ENCODE data around the gene CAMK2G.

CAMK2G gene

DNA sequence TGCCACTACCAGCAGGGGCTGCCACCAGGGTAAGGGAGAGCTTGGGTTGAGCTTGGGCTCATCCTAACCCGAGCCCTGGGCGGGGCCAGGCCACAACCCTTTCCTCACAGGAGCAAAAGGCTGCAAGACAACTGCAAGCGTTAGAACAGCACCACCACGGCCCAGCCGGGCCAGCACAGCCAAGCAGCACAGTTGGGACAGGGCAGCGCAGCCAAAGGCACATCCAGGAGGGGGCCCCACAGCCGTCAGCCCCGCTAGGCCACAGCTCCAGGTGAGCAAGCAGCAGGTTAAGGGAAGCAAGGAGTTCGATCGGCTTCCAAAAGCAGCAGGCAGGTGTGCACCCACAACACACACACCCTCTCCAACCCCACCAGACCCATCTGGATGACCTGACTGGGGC is 56.0 kb downstream of the CAMK2G start:
- TF ChIP-seq FOXP2 (optimal IDR thresholded peaks at IDR 0.05; ENCODE audit: borderline replicate concordance, extremely low read depth, extremely low read length, insufficient read depth) (no peak), TAF1 (IDR thresholded peaks at IDR 0.05; ENCODE audit: borderline replicate concordance, insufficient read depth, low read length) (no peak), POLR2AphosphoS5 (IDR thresholded peaks at IDR 0.05; ENCODE audit: low read depth, low read length) (no peak), SIN3A (IDR thresholded peaks at IDR 0.05; ENCODE audit: borderline replicate concordance, insufficient read depth, low read length) (no peak), REST (IDR thresholded peaks at IDR 0.05; ENCODE audit: insufficient read depth in 1 of 2, low read depth in 2 of 2, low read length in 2 of 2) (no peak)

DNA sequence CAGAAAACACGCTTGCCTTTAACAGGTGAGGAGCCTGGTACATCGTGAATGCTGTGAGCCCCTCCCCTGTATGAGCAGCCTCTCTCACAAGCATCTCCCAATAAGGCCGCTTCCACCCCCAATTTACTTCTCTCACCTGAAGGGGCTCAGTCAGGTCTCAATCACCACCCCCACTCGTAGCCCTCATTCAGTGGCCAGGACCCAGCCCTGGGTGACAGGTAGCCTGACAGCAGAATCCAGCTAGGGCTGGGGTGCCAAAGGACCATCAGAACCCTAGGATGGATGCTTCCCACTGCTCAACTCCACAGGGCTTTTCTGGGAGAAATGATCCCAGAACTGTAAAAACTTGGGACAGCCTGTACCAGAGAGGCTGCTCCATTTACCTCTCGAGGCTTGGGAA is 56.5 kb downstream of the CAMK2G start:
- TF ChIP-seq TAF1 (IDR thresholded peaks at IDR 0.05; ENCODE audit: borderline replicate concordance, insufficient read depth, low read length) (no peak), SIN3A (IDR thresholded peaks at IDR 0.05; ENCODE audit: borderline replicate concordance, insufficient read depth, low read length) (no peak)

DNA sequence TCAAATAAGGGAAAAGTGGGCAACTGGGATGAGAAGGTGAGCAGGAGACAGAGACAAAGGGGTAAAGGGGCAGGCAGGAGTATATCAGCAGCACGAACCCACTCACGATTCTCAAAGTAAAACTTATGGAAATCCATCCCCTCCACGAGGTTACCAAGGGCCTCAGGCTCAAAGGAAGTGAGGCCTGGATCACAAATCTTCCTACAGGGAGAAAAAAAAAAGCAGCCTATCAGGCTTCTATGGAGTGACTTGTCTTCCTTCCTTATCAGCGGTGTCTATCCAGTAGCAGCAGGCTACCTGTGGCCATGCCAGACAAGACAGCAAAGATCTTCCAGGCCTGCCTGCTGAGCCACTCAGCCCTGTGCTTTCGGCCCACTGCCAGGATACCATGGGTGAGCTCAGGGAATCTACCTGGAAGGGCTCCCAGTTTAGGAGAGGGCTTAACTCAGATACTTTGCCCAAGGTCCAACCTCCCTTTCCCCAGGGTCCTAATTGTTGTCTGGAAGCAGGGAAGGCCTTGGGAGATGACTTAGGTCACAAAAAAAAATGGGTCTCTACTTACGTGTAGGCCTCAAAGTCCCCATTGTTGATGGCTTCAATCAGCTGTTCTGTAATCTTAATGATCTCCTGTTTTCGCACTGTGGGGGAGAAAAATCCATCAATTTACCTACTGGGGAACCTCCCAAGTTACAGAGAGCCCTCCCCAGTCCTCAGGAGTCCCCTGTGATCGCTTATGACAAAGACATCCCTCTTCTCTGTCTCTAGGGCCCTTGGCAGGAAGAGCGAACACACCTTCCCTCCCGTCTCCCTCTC is 57.2 kb downstream of the CAMK2G start:
- no peak for TF ChIP-seq FOXP2 (optimal IDR thresholded peaks at IDR 0.05; ENCODE audit: borderline replicate concordance, extremely low read depth, extremely low read length, insufficient read depth)

GRCh38 chr10:73815719-73816030 is 58.7 kb downstream of the CAMK2G start:
- no peak for TF ChIP-seq REST (IDR thresholded peaks at IDR 0.05; ENCODE audit: insufficient read depth in 1 of 2, low read depth in 2 of 2, low read length in 2 of 2)
- no peak for TF ChIP-seq TAF1 (IDR thresholded peaks at IDR 0.05; ENCODE audit: borderline replicate concordance, insufficient read depth, low read length)
- TF ChIP-seq POLR2AphosphoS5 (IDR thresholded peaks at IDR 0.05; ENCODE audit: low read depth, low read length) = no peak
- TF ChIP-seq SIN3A (IDR thresholded peaks at IDR 0.05; ENCODE audit: borderline replicate concordance, insufficient read depth, low read length) = no peak
- no peak for TF ChIP-seq FOXP2 (optimal IDR thresholded peaks at IDR 0.05; ENCODE audit: borderline replicate concordance, extremely low read depth, extremely low read length, insufficient read depth)

DNA sequence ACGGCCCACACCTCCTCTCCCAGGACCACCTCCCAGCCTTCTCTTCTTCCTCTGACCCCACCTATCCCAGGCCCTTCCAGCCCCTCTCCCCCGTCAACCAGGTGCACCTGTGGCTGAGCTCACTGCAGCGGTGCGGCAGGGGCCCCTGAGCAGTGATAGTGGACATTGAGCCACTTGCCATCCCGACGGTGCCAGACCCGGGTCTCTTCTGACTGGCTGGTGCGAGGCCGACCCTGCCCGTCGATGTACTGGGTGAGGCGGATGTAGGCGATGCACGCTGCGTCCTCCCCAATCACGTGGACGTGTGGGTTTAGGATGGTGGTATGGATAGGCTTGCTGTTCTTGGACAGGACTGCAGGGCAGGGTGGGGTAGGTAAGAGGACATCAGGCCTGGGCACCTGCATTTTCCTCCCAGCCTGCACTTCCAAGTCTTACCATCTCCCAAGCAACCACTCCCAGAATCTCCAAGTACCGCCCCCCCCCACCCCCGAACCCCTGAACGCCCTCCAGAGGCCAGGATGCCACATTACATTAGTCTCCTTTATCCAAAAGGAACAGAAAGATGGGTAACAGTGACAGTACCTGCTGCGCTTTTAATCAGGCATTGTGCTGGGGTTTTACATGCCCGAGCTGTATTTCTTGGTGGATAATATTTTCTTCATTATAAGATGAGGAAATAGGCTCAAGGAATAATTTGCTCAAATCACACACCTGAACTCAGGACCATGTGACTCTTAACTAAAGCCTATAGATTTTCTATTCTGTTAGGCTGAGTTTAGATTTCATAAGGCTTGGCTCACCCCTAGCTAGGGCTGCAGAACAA is 59.2 kb downstream of the CAMK2G start:
- TF ChIP-seq FOXP2 (optimal IDR thresholded peaks at IDR 0.05; ENCODE audit: borderline replicate concordance, extremely low read depth, extremely low read length, insufficient read depth) = no peak
- TF ChIP-seq POLR2AphosphoS5 (IDR thresholded peaks at IDR 0.05; ENCODE audit: low read depth, low read length) = no peak
- no peak for TF ChIP-seq REST (IDR thresholded peaks at IDR 0.05; ENCODE audit: insufficient read depth in 1 of 2, low read depth in 2 of 2, low read length in 2 of 2)
- TF ChIP-seq TAF1 (IDR thresholded peaks at IDR 0.05; ENCODE audit: borderline replicate concordance, insufficient read depth, low read length) = no peak
- no peak for TF ChIP-seq SIN3A (IDR thresholded peaks at IDR 0.05; ENCODE audit: borderline replicate concordance, insufficient read depth, low read length)

DNA sequence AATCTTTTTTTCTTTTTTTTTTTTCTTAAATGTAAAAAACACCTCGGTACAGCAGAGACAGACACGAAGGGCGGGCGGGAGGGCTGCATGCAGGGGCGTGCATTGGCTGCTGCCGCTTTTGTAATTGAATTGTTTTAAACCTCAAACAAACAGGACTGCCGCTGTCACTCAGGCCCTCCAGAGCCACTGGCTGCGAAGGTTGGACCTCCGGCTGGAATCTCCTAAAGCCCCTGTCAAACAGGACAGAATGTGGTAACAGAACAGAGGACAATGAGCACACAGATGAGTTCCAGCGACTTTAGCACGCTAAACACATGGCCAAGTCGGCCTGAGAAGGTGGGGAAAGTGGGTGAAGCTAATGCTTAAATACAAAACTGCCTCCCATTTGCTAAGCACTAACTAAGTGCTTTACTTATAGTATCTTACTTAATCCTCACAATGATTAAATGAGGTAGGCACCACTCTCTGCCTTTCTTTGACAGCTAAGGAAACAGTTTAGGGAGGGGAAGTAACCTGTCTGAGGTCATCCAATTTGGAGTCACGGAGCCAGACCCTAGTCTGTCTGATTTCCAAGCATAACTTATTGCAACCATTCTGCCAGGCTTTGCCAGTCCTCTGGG is 60.0 kb downstream of the CAMK2G start:
- no peak for TF ChIP-seq FOXP2 (optimal IDR thresholded peaks at IDR 0.05; ENCODE audit: borderline replicate concordance, extremely low read depth, extremely low read length, insufficient read depth)
- TF ChIP-seq SIN3A (IDR thresholded peaks at IDR 0.05; ENCODE audit: borderline replicate concordance, insufficient read depth, low read length) = no peak
- TF ChIP-seq POLR2AphosphoS5 (IDR thresholded peaks at IDR 0.05; ENCODE audit: low read depth, low read length) = no peak
